Panc1 (cell line): Measurements from ENCODE around the gene POLD2. TPM values are rescaled to one million over a fixed set of nuclear protein-coding genes. Genes with fewer than 3 reads are reported as not detected.

Experiments used
- ATAC-seq: fragments of 200-7000 bp; cut with Tn5 transposase; 2 replicates; pipeline ENCODE4 v1.9.1; 2020; ENCODE audit warnings: mild to moderate bottlenecking, moderate library complexity
- BruUV-seq: library from RNA; stranded (reverse); fragments of 400-500 nt; replicated peaks from 2 replicates; lab custom pipeline; 2021; lab: Mats Ljungman, UMichigan
- CTCF ChIA-PET: fragments of 300-600 bp; sonication (Branson Sonifier 250); formaldehyde crosslinking; loops from one replicate; lab custom pipeline; 2022; ENCODE audit warnings: antibody characterized with exemption; lab: Charles Lee
- POLR2A ChIA-PET: fragments of 300-600 bp; sonication (Branson Sonifier 250); formaldehyde crosslinking; loops from one replicate; lab custom pipeline; 2022; ENCODE audit warnings: antibody characterized with exemption; lab: Charles Lee
- DNase-seq: peaks from one replicate; pipeline ENCODE4 v3.0.0-alpha.2; 2010; ENCODE audit warnings: low read depth, low spot score
- H3K27ac ChIP-seq: 2 replicates; pipeline ENCODE4 v1.5.1; 2011; ENCODE audit warnings: mild to moderate bottlenecking, low read length, inconsistent platforms
- H3K27me3 ChIP-seq: fragments of 200-500 bp; sonication (Bioruptor generic); 2 replicates; pipeline ENCODE4 v1.6.0; 2014; ENCODE audit warnings: low read length, inconsistent platforms; ENCODE audit not compliant: control insufficient read depth, insufficient read depth
- H3K36me3 ChIP-seq: fragments of 200-500 bp; sonication (Bioruptor generic); 2 replicates; pipeline ENCODE4 v1.5.1; 2014; ENCODE audit warnings: inconsistent platforms, mild to moderate bottlenecking, low read length, moderate library complexity; ENCODE audit not compliant: control insufficient read depth, insufficient read depth
- H3K4me1 ChIP-seq: 2 replicates; pipeline ENCODE4 v1.5.1; 2011; ENCODE audit warnings: inconsistent platforms, mild to moderate bottlenecking, low read length, moderate library complexity; ENCODE audit not compliant: control insufficient read depth, insufficient read depth
- H3K4me3 ChIP-seq, 2 experiments: 2 replicates each; pipeline ENCODE4 v1.5.1; 2011 to 2012; ENCODE audit warnings: low read depth in 2 of 2, low read length in 2 of 2, mild to moderate bottlenecking in 2 of 2, inconsistent platforms in 1 of 2, moderate library complexity in 1 of 2
- H3K9me3 ChIP-seq: fragments of 200-500 bp; sonication (Bioruptor generic); 2 replicates; pipeline ENCODE4 v1.5.1; 2014; ENCODE audit warnings: low read depth, mild to moderate bottlenecking, inconsistent platforms, low read length, moderate library complexity; ENCODE audit not compliant: control insufficient read depth, insufficient read depth
- POLR2AphosphoS5 ChIP-seq: IDR thresholded peaks from 2 replicates; pipeline ENCODE4 v1.6.1; 2012; ENCODE audit warnings: mild to moderate bottlenecking, low read depth, low read length, moderate library complexity
- SIN3A ChIP-seq: IDR thresholded peaks from 2 replicates; pipeline ENCODE4 v1.6.1; 2012; ENCODE audit warnings: low read depth, mild to moderate bottlenecking, low read length, moderate library complexity, borderline replicate concordance; ENCODE audit not compliant: insufficient read depth
- TCF7L2 ChIP-seq: IDR thresholded peaks from 2 replicates; pipeline ENCODE4 v1.6.1; 2011; ENCODE audit warnings: mild to moderate bottlenecking, low read depth, low read length, inconsistent platforms
- in situ Hi-C: cut with HindIII; loops from 2 replicates; pipeline ENCODE4 v1.10.0; 2016; ENCODE audit warnings: low sequenced_read_pairs, low pct_unique_long_range_greater_than_20kb
- intact Hi-C: fragments of 100-400 bp; cut with micrococcal nuclease; formaldehyde crosslinking; loops from one replicate; pipeline ENCODE4 v1.10.0; 2022; ENCODE audit not compliant: unreplicated experiment
- total RNA-seq: library from RNA; stranded (reverse); gene quantifications from one replicate; pipeline ENCODE4 v1.2.1, GENCODE V29; 2021; ENCODE audit not compliant: unreplicated experiment
- TF ChIP-seq, protein P1 (sequence below), 2 experiments: IDR thresholded peaks; 2 replicates each; pipeline ENCODE4 v1.6.1; 2011 to 2012; ENCODE audit warnings: low read depth in 2 of 2, control low read depth in 1 of 2, low read length in 1 of 2, mild to moderate bottlenecking in 1 of 2, moderate library complexity in 1 of 2; ENCODE audit not compliant: insufficient read depth in 1 of 2
- TF ChIP-seq, protein P2 (sequence below): fragments of 450-650 bp; IDR thresholded peaks from 2 replicates; pipeline ENCODE4 v1.5.1; 2017; ENCODE audit warnings: mild to moderate bottlenecking

Gene POLD2
- total RNA-seq, 1 experiment from 2014 or later: 195 TPM

DNA sequence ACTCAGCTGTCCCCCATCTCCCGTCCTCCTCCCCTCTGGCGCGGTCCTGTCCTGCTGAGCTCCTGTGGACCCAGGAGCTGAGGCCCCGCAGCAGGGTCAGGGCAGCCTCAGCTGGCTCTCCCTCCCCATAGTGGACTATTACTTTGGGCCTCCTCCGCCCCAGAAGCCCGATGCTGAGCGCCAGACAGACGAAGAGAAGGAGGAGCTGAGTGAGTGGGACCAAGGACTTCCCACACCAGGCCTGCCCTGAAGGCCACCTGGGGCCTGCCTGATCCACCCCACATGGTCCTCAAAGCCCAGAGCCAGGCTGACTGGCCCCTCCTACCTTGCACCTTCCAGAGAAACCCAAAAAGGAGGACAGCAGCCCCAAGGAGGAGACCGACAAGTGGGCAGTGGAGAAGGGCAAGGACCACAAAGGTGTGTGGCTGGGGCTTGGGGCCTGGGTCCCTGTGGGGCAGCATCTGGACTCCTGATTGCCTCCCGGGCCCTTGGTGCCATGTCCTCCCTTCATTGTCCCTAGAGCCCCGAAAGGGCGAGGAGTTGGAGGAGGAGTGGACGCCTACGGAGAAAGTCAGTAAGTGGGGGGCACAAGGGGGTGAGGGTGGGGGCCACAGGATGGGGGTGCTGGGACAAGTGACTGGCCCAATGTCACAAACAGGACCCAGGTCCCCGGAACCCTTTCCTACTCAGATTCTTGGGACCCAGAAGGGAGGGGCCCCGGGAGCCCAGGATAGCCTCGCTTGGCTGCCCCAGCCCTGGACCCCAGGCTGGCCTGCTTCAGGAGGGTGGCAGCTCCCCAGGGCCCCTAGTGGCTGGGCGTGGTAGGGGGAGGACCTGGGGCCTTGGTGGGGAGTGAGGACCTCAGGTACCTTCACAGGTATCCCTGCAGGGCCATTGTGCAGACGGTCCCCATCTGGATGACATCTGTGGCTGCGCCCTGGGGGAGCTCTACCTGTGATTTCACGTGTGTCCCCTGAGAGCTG lies 14.3 kb downstream of the POLD2 start:
- H3K4me1 ChIP-seq: no peaks in the 10 kb centered on the region; the same call in 1 of the 2 replicates
- no peak for ATAC-seq
- in situ Hi-C loops (no loop called here), intact Hi-C loops (no loop called here)
- TF ChIP-seq, protein P1, sequence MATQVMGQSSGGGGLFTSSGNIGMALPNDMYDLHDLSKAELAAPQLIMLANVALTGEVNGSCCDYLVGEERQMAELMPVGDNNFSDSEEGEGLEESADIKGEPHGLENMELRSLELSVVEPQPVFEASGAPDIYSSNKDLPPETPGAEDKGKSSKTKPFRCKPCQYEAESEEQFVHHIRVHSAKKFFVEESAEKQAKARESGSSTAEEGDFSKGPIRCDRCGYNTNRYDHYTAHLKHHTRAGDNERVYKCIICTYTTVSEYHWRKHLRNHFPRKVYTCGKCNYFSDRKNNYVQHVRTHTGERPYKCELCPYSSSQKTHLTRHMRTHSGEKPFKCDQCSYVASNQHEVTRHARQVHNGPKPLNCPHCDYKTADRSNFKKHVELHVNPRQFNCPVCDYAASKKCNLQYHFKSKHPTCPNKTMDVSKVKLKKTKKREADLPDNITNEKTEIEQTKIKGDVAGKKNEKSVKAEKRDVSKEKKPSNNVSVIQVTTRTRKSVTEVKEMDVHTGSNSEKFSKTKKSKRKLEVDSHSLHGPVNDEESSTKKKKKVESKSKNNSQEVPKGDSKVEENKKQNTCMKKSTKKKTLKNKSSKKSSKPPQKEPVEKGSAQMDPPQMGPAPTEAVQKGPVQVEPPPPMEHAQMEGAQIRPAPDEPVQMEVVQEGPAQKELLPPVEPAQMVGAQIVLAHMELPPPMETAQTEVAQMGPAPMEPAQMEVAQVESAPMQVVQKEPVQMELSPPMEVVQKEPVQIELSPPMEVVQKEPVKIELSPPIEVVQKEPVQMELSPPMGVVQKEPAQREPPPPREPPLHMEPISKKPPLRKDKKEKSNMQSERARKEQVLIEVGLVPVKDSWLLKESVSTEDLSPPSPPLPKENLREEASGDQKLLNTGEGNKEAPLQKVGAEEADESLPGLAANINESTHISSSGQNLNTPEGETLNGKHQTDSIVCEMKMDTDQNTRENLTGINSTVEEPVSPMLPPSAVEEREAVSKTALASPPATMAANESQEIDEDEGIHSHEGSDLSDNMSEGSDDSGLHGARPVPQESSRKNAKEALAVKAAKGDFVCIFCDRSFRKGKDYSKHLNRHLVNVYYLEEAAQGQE (IDR thresholded peaks at IDR 0.05; ENCODE audit: insufficient read depth in 1 of 2, low read depth in 2 of 2, low read length in 1 of 2): no peak
- no peak for TF ChIP-seq SIN3A
- no peak for TF ChIP-seq POLR2AphosphoS5
- TF ChIP-seq TCF7L2: no peak
- TF ChIP-seq, protein P2, sequence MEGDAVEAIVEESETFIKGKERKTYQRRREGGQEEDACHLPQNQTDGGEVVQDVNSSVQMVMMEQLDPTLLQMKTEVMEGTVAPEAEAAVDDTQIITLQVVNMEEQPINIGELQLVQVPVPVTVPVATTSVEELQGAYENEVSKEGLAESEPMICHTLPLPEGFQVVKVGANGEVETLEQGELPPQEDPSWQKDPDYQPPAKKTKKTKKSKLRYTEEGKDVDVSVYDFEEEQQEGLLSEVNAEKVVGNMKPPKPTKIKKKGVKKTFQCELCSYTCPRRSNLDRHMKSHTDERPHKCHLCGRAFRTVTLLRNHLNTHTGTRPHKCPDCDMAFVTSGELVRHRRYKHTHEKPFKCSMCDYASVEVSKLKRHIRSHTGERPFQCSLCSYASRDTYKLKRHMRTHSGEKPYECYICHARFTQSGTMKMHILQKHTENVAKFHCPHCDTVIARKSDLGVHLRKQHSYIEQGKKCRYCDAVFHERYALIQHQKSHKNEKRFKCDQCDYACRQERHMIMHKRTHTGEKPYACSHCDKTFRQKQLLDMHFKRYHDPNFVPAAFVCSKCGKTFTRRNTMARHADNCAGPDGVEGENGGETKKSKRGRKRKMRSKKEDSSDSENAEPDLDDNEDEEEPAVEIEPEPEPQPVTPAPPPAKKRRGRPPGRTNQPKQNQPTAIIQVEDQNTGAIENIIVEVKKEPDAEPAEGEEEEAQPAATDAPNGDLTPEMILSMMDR: no peak
- no peaks in the 10 kb centered on the region for H3K27me3 ChIP-seq
- H3K9me3 ChIP-seq: no peaks in the 10 kb centered on the region
- no peak for DNase-seq
- H3K36me3 ChIP-seq: no peaks in the 10 kb centered on the region
- ChIA-PET POLR2A (no interaction called here), CTCF (no interaction called here)
- no peak overlapping the region for H3K27ac ChIP-seq
- no peak overlapping the region for H3K4me3 ChIP-seq
- BruUV-seq: no TSS peak

DNA sequence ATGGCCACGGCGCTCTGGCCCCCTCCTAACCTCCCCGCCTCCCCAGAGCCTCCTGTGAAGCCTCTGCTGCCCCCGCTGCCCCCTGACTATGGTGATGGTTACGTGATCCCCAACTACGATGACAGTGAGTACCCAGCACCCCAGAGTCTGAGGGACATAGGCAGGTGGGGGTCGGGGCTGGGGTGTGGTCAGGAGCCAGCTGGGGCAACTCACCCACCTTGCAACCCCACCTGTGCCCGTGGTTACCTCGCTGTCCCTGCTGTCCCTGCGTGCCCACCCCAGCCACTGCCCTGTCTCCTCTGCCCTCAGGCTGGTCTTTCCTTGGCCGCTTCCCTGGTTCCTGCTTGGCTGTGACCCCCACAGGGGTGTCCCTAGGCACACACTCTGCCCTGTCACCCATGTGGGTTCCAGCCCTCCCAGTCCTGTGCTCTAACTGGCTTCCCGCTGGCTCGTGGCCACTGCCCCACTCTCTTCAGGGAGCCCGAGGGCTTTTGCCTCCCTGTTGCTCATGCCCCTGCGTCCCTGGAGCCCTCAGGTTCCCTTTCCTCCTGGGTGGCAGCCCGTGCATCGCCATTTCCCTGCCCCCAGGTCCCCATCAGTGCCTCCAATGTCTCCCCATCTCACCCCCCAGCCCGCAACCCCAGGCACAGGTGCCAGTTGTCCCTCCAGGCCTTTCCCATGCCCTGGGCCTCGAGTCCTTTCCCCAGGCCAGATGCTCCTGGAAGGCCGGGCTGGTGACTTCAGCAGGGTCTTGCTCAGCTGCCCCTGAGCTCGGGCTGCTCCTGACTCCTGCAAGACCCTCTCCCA lies 15.2 kb downstream of the POLD2 start:
- CTCF ChIA-PET: no interaction called here

More for the DNA sequence above, 15.2 kb downstream of the POLD2 start:
- DNase-seq (no peak), ATAC-seq (no peak)
- in situ Hi-C loops: no loop called here
- BruUV-seq: no TSS peak
- Histone ChIP-seq H3K36me3 (no peaks in the 10 kb centered on the region), H3K9me3 (no peaks in the 10 kb centered on the region), H3K27ac (no peak overlapping the region), H3K4me1 (no peaks in the 10 kb centered on the region; the same call in 1 of the 2 replicates), H3K4me3 (no peak overlapping the region), H3K27me3 (no peaks in the 10 kb centered on the region)
- TF ChIP-seq TCF7L2 (no peak), POLR2AphosphoS5 (no peak), SIN3A (no peak)
- TF ChIP-seq, protein P2: no peak
- TF ChIP-seq, protein P1 (IDR thresholded peaks at IDR 0.05; ENCODE audit: insufficient read depth in 1 of 2, low read depth in 2 of 2, low read length in 1 of 2): no peak
- POLR2A ChIA-PET: no interaction called here
- intact Hi-C loops: no loop called here
